GM18951 (cell line): ENCODE measurements around the gene ST8SIA5.

Experiments used
- POLR2A ChIP-seq: IDR thresholded peaks from 4 replicates; pipeline ENCODE4 v1.6.1; 2011; ENCODE audit warnings: mild to moderate bottlenecking; ENCODE audit not compliant: insufficient read length, insufficient read depth; ENCODE audit errors: extremely low read depth
- in situ Hi-C: fragments of 300-500 bp; cut with MboI; formaldehyde crosslinking; loops from one replicate; pipeline ENCODE4 v1.12.0; 2022; ENCODE audit warnings: low sequenced_read_pairs, mixed read lengths, inconsistent platforms; ENCODE audit not compliant: unreplicated experiment

Gene ST8SIA5

GRCh38 chr18:46660957-46661749 is 95.7 kb downstream of the ST8SIA5 start:
- in situ Hi-C loops = loop anchor here (25.0 kb wide), 1 partner anchor 374 kb away; no protein-coding TSS in a partner anchor
- no peak for TF ChIP-seq POLR2A

GRCh38 chr18:46659484-46659883 is 97.4 kb downstream of the ST8SIA5 start:
- in situ Hi-C loops = loop anchor here (10.0 to 25.0 kb wide), 2 partner anchors 372 to 515 kb away; no protein-coding TSS in a partner anchor
- no peak for TF ChIP-seq POLR2A

GRCh38 chr18:46657115-46657955 is 99.5 kb downstream of the ST8SIA5 start, which contains the start of gene LOXHD1:
LOXHD1 (minus strand) TSS chr18:46657220; CDS start chr18:46657033, 187 bp downstream.
- TF ChIP-seq POLR2A = no peak
- in situ Hi-C loops = loop anchor here (10.0 to 25.0 kb wide), 2 partner anchors 370 to 513 kb away; no protein-coding TSS in a partner anchor

GRCh38 chr18:46656326-46657114 is 100.3 kb downstream of the ST8SIA5 start:
- no peak for TF ChIP-seq POLR2A
- in situ Hi-C loops = loop anchor here (10.0 to 25.0 kb wide), 2 partner anchors 369 to 512 kb away; no protein-coding TSS in a partner anchor

GRCh38 chr18:46652372-46652771 is 104.5 kb downstream of the ST8SIA5 start:
- in situ Hi-C loops = loop anchor here (10.0 to 25.0 kb wide), 2 partner anchors 365 to 508 kb away; no protein-coding TSS in a partner anchor
- no peak for TF ChIP-seq POLR2A

- in situ Hi-C loops = loop anchor here (10.0 to 25.0 kb wide), 2 partner anchors 363 to 506 kb away; no protein-coding TSS in a partner anchor
- no peak for TF ChIP-seq POLR2A
These were observed 106.2 kb downstream of the ST8SIA5 start for GRCh38 chr18:46650681-46651080.

GRCh38 chr18:46649071-46649862 is 107.6 kb downstream of the ST8SIA5 start:
- no peak for TF ChIP-seq POLR2A
- in situ Hi-C loops = no loop called here

GRCh38 chr18:46646468-46646867 is 110.4 kb downstream of the ST8SIA5 start:
- in situ Hi-C loops = no loop called here

GRCh38 chr18:46642561-46642960 is 114.3 kb downstream of the ST8SIA5 start:
- in situ Hi-C loops = no loop called here
- TF ChIP-seq POLR2A = no peak

More at GRCh38 chr18:46646468-46646867, 110.4 kb downstream of the ST8SIA5 start:
- no peak for TF ChIP-seq POLR2A

- in situ Hi-C loops = no loop called here
- TF ChIP-seq POLR2A = no peak
These were observed 114.9 kb downstream of the ST8SIA5 start for GRCh38 chr18:46641917-46642316.

- in situ Hi-C loops = no loop called here
- TF ChIP-seq POLR2A = no peak
These were observed 117.5 kb downstream of the ST8SIA5 start for GRCh38 chr18:46639386-46639785.
